Measurements from ENCODE around the gene TSEN34.
"Not testable (repeated sequence)": the region's sequence is repeated elsewhere in the genome, so short reads cannot be mapped to it uniquely, and the experiment has no call there.

Gene TSEN34

GRCh38 chr19:54209058-54209810 lies 18.1 kb downstream of the TSEN34 start:
- DNase-seq (ENCODE audit: low read depth), result no peak

- peak; percentile 94 for DNase-seq (ENCODE audit: low read depth)
Observed at GRCh38 chr19:54209811-54210494, 18.8 kb downstream of the TSEN34 start.

- no peak for DNase-seq (ENCODE audit: low read depth)
Observed at GRCh38 chr19:54211235-54211634, 20.1 kb downstream of the TSEN34 start.

GRCh38 chr19:54214217-54214616 lies 23.1 kb downstream of the TSEN34 start:
- DNase-seq (ENCODE audit: low read depth), result not testable (repeated sequence)

- not testable (repeated sequence) for DNase-seq (ENCODE audit: low read depth)
Observed at GRCh38 chr19:54214734-54215133, 23.6 kb downstream of the TSEN34 start.

GRCh38 chr19:54216869-54217268 lies 25.8 kb downstream of the TSEN34 start:
- DNase-seq (ENCODE audit: low read depth), result no peak

GRCh38 chr19:54217517-54218247 lies 26.6 kb downstream of the TSEN34 start:
- not testable (repeated sequence) for DNase-seq (ENCODE audit: low read depth)

- DNase-seq (ENCODE audit: low read depth), result no peak
Observed at GRCh38 chr19:54218259-54218658, 27.2 kb downstream of the TSEN34 start.

GRCh38 chr19:54218960-54219661 lies 28.0 kb downstream of the TSEN34 start:
- no peak for DNase-seq (ENCODE audit: low read depth)

GRCh38 chr19:54219702-54220101 lies 28.6 kb downstream of the TSEN34 start:
- not testable (repeated sequence) for DNase-seq (ENCODE audit: low read depth)

- not testable (repeated sequence) for DNase-seq (ENCODE audit: low read depth)
Observed at GRCh38 chr19:54221947-54222346, 30.8 kb downstream of the TSEN34 start.

GRCh38 chr19:54222474-54223276 lies 31.6 kb downstream of the TSEN34 start, which contains the start of gene LILRB3:
LILRB3 (minus strand) TSS chr19:54223007; CDS start chr19:54222976, 31 bp downstream.
- not testable (repeated sequence) for DNase-seq (ENCODE audit: low read depth)

GRCh38 chr19:54223277-54223936 lies 32.3 kb downstream of the TSEN34 start:
- DNase-seq (ENCODE audit: low read depth), result not testable (repeated sequence)

GRCh38 chr19:54223937-54224281 lies 32.8 kb downstream of the TSEN34 start:
- DNase-seq (ENCODE audit: low read depth), result not testable (repeated sequence)

GRCh38 chr19:54224619-54225018 lies 33.5 kb downstream of the TSEN34 start:
- not testable (repeated sequence) for DNase-seq (ENCODE audit: low read depth)

- no peak for DNase-seq (ENCODE audit: low read depth)
Observed at GRCh38 chr19:54229146-54229545, 38.0 kb downstream of the TSEN34 start.

- DNase-seq (ENCODE audit: low read depth), result no peak
Observed at GRCh38 chr19:54230031-54230430, 38.9 kb downstream of the TSEN34 start.

- DNase-seq (ENCODE audit: low read depth), result peak; percentile 61
Observed at GRCh38 chr19:54231077-54231931, 40.2 kb downstream of the TSEN34 start.

GRCh38 chr19:54233941-54234340 lies 42.8 kb downstream of the TSEN34 start:
- DNase-seq (ENCODE audit: low read depth), result no peak

All from GM04504 (cell line).